BE2C (cell line): ENCODE measurements around the gene TPX2.

Source experiments
- DNase-seq: peaks from one replicate; pipeline ENCODE4 v3.0.0-alpha.2; 2020
- H3K27me3 ChIP-seq: fragments of 250-450 bp; sonication (Bioruptor Pico); 2 replicates; pipeline ENCODE4 v1.5.1; 2020; ENCODE audit warnings: mild to moderate bottlenecking
- H3K36me3 ChIP-seq: fragments of 250-450 bp; sonication (Bioruptor Pico); 2 replicates; pipeline ENCODE4 v1.5.1; 2020; ENCODE audit warnings: mild to moderate bottlenecking
- H3K4me1 ChIP-seq: fragments of 250-450 bp; sonication (Bioruptor Pico); 2 replicates; pipeline ENCODE4 v1.5.1; 2020
- H3K4me3 ChIP-seq: 2 replicates; pipeline ENCODE4 v1.5.1; 2011; ENCODE audit warnings: low read depth, low read length
- H3K9me3 ChIP-seq: fragments of 250-450 bp; sonication (Bioruptor Pico); 2 replicates; pipeline ENCODE4 v1.5.1; 2020
- CTCF ChIP-seq: IDR thresholded peaks from 2 replicates; pipeline ENCODE4 v1.5.1; 2012; ENCODE audit warnings: mild to moderate bottlenecking, low read depth, low read length

Gene TPX2

GRCh38 chr20:31784354-31785044, 45.4 kb downstream of the TPX2 start:
- peaks cover 97% of the 10 kb centered on the region for H3K36me3 ChIP-seq
- no peaks in the 10 kb centered on the region for H3K27me3 ChIP-seq
- no peak for TF ChIP-seq CTCF
- no peaks in the 10 kb centered on the region for H3K9me3 ChIP-seq
- no peak for DNase-seq
- H3K4me1 ChIP-seq: no peaks in the 10 kb centered on the region
- H3K4me3 ChIP-seq: no peak overlapping the region

GRCh38 chr20:31785089-31785488, 46.0 kb downstream of the TPX2 start:
- Histone ChIP-seq H3K27me3 (no peaks in the 10 kb centered on the region), H3K4me1 (no peaks in the 10 kb centered on the region), H3K4me3 (no peak overlapping the region), H3K9me3 (no peaks in the 10 kb centered on the region), H3K36me3 (peaks cover 97% of the 10 kb centered on the region)
- no peak for DNase-seq
- TF ChIP-seq CTCF: no peak

GRCh38 chr20:31788578-31788977, 49.5 kb downstream of the TPX2 start:
- H3K9me3 ChIP-seq: no peaks in the 10 kb centered on the region
- no peaks in the 10 kb centered on the region for H3K4me1 ChIP-seq
- H3K27me3 ChIP-seq: no peaks in the 10 kb centered on the region
- no peak for DNase-seq
- H3K36me3 ChIP-seq: peaks cover 98% of the 10 kb centered on the region
- no peak overlapping the region for H3K4me3 ChIP-seq
- no peak for TF ChIP-seq CTCF

- Histone ChIP-seq H3K36me3 (peaks cover 98% of the 10 kb centered on the region), H3K4me1 (no peaks in the 10 kb centered on the region)
- TF ChIP-seq CTCF: no peak
Observed at GRCh38 chr20:31790401-31790800, 51.3 kb downstream of the TPX2 start.

GRCh38 chr20:31797364-31797763, 58.3 kb downstream of the TPX2 start:
- no peaks in the 10 kb centered on the region for H3K27me3 ChIP-seq
- H3K4me3 ChIP-seq: no peak overlapping the region
- no peaks in the 10 kb centered on the region for H3K4me1 ChIP-seq
- no peaks in the 10 kb centered on the region for H3K9me3 ChIP-seq
- no peak for DNase-seq
- H3K36me3 ChIP-seq: peaks cover 94% of the 10 kb centered on the region
- TF ChIP-seq CTCF: no peak

More at GRCh38 chr20:31790401-31790800, 51.3 kb downstream of the TPX2 start:
- no peak for DNase-seq
- Histone ChIP-seq H3K9me3 (no peaks in the 10 kb centered on the region), H3K27me3 (no peaks in the 10 kb centered on the region), H3K4me3 (no peak overlapping the region)

GRCh38 chr20:31801508-31801907, 62.4 kb downstream of the TPX2 start:
- Histone ChIP-seq H3K9me3 (no peaks in the 10 kb centered on the region), H3K4me1 (peaks cover 3% of the 10 kb centered on the region; the same call in 1 of the 2 replicates), H3K27me3 (no peaks in the 10 kb centered on the region), H3K36me3 (peaks cover 85% of the 10 kb centered on the region), H3K4me3 (no peak overlapping the region)
- DNase-seq: no peak
- no peak for TF ChIP-seq CTCF
